ENCODE data around the gene GPC1. TPM values are rescaled to one million over a fixed set of nuclear protein-coding genes. Genes with fewer than 3 reads are reported as not detected.

Gene GPC1
- total and polyA plus RNA-seq, 2 donors (not counting 1 experiment from before 2014, with no cell fraction given), result 1.2 to 3.3 TPM

- no peak overlapping the region for H3K4me3 ChIP-seq (ENCODE audit: control extremely low read depth in 1 of 5, extremely low read depth in 1 of 5, insufficient read depth in 1 of 5, low read depth in 2 of 5, low read length in 4 of 5)
- 58% methylated on average over 2 of the region's 2 CpGs for WGBS (ENCODE audit: insufficient coverage)
- no peak for ATAC-seq (ENCODE audit: low read depth)
- no peak for TF ChIP-seq CTCF (IDR thresholded peaks at IDR 0.05)
- TF ChIP-seq EZH2 (IDR thresholded peaks at IDR 0.05; ENCODE audit: borderline replicate concordance, insufficient read depth, low read depth, low read length, poor library complexity, severe bottlenecking), result no peak
- Mint-ChIP-seq H3K4me3 (no peak overlapping the region), H3K9me3 (ENCODE audit: insufficient read depth) (no peaks in the 10 kb centered on the region), H3K27me3 (no peaks in the 10 kb centered on the region), H3K4me1 (peaks cover 10% of the 10 kb centered on the region), H3K27ac (peak overlapping the region; percentile 15)
- H3K9me3 ChIP-seq (ENCODE audit: control extremely low read depth in 1 of 3, control insufficient read depth in 2 of 3, insufficient read depth in 1 of 3, low read length in 2 of 3), result peaks cover 0 to 3% (median 0%) of the 10 kb centered on the region in 3 donors
- H4K20me1 ChIP-seq (ENCODE audit: control insufficient read depth, insufficient read depth, low read length, poor library complexity, severe bottlenecking), result peaks cover 7% of the 10 kb centered on the region
- no peak overlapping the region for H3K4me2 ChIP-seq (replicated peaks; ENCODE audit: low read depth, low read length, poor library complexity, severe bottlenecking)
- H3K27ac ChIP-seq (ENCODE audit: low read length in 2 of 2), result peak overlapping the region; percentile 55 to 59
- H3K9ac ChIP-seq (ENCODE audit: low read length), result no peak overlapping the region
- POLR2A ChIA-PET, result interaction anchor here (0.7 to 1.2 kb wide), 2 partner anchors 46 to 51 kb away, joined by 4 to 7 read pairs; partner anchors contain the start of gene DUSP28
- no peak for DNase-seq
- peaks cover 1 to 6% of the 10 kb centered on the region in 2 experiments for H3K36me3 ChIP-seq (replicated peaks in 1 of 2; ENCODE audit: control extremely low read depth in 1 of 2, control insufficient read depth in 1 of 2, extremely low read depth in 1 of 2, insufficient read depth in 2 of 2, low read length in 1 of 2)
- peaks cover 12 to 14% of the 10 kb centered on the region in 2 donors for H3K4me1 ChIP-seq (ENCODE audit: control insufficient read depth in 2 of 2, insufficient read depth in 2 of 2, low read length in 2 of 2)
- intact Hi-C loops (cut with micrococcal nuclease), result loop anchor here (1.0 kb wide), 2 partner anchors 47 to 72 kb away; partner anchors contain the start of gene CAPN10
- CTCF ChIA-PET, result interaction anchor here (0.7 to 2.5 kb wide), 22 partner anchors 10 to 469 kb away, joined by 3 to 25 read pairs (median 6); partner anchors contain the start of genes CAPN10 and RNPEPL1
- no peaks in the 10 kb centered on the region for H3K27me3 ChIP-seq (replicated peaks in 1 of 4; ENCODE audit: control extremely low read depth in 1 of 4, control insufficient read depth in 3 of 4, insufficient read depth in 4 of 4, low read length in 3 of 4)
- no peaks in the 10 kb centered on the region for H3K79me2 ChIP-seq (ENCODE audit: control insufficient read depth, insufficient read depth, low read length)
- no peak overlapping the region for H2AFZ ChIP-seq (ENCODE audit: insufficient read depth, low read depth, low read length, poor library complexity, severe bottlenecking)
Observed at GRCh38 chr2:240514631-240515030, 79.2 kb downstream of the GPC1 start.

GRCh38 chr2:240517342-240517741 is 81.9 kb downstream of the GPC1 start:
- Histone ChIP-seq H3K27me3 (replicated peaks in 1 of 4; ENCODE audit: control extremely low read depth in 1 of 4, control insufficient read depth in 3 of 4, insufficient read depth in 4 of 4, low read length in 3 of 4) (no peaks in the 10 kb centered on the region), H3K4me1 (ENCODE audit: control insufficient read depth in 2 of 2, insufficient read depth in 2 of 2, low read length in 2 of 2) (peaks cover 12 to 14% of the 10 kb centered on the region in 2 donors), H3K79me2 (ENCODE audit: control insufficient read depth, insufficient read depth, low read length) (no peaks in the 10 kb centered on the region), H3K9ac (ENCODE audit: low read length) (no peak overlapping the region), H3K4me2 (replicated peaks; ENCODE audit: low read depth, low read length, poor library complexity, severe bottlenecking) (no peak overlapping the region), H3K27ac (ENCODE audit: low read length in 2 of 2) (no peak overlapping the region), H3K36me3 (replicated peaks in 1 of 2; ENCODE audit: control extremely low read depth in 1 of 2, control insufficient read depth in 1 of 2, extremely low read depth in 1 of 2, insufficient read depth in 2 of 2, low read length in 1 of 2) (peaks cover 0 to 3% of the 10 kb centered on the region in 2 experiments), H3K4me3 (ENCODE audit: control extremely low read depth in 1 of 5, extremely low read depth in 1 of 5, insufficient read depth in 1 of 5, low read depth in 2 of 5, low read length in 4 of 5) (no peak overlapping the region), H2AFZ (ENCODE audit: insufficient read depth, low read depth, low read length, poor library complexity, severe bottlenecking) (no peak overlapping the region), H4K20me1 (ENCODE audit: control insufficient read depth, insufficient read depth, low read length, poor library complexity, severe bottlenecking) (peaks cover 7% of the 10 kb centered on the region), H3K9me3 (ENCODE audit: control extremely low read depth in 1 of 3, control insufficient read depth in 2 of 3, insufficient read depth in 1 of 3, low read length in 2 of 3) (peaks cover 0 to 20% (median 0%) of the 10 kb centered on the region in 3 donors)
- no peak for TF ChIP-seq EZH2 (IDR thresholded peaks at IDR 0.05; ENCODE audit: borderline replicate concordance, insufficient read depth, low read depth, low read length, poor library complexity, severe bottlenecking)
- TF ChIP-seq CTCF (IDR thresholded peaks at IDR 0.05), result no peak
- Mint-ChIP-seq H3K9me3 (ENCODE audit: insufficient read depth) (no peaks in the 10 kb centered on the region), H3K27me3 (no peaks in the 10 kb centered on the region), H3K27ac (no peak overlapping the region), H3K4me3 (no peak overlapping the region), H3K4me1 (peaks cover 12% of the 10 kb centered on the region)
- ATAC-seq (ENCODE audit: low read depth), result no peak
- intact Hi-C loops (cut with micrococcal nuclease), result no loop called here
- POLR2A ChIA-PET, result no interaction called here
- 100% methylated on average over 4 of the region's 4 CpGs for WGBS (ENCODE audit: insufficient coverage)
- no peak for DNase-seq
- CTCF ChIA-PET, result no interaction called here
